ENCODE results near the gene SLCO2B1.

SLCO2B1 gene

GRCh38 chr11:75246671-75247350 lies 95.9 kb downstream of the SLCO2B1 start:
- DNase-seq (ENCODE audit: low read depth in 2 of 2), result no peak

GRCh38 chr11:75248924-75249256 lies 98.0 kb downstream of the SLCO2B1 start:
- no peak for DNase-seq (ENCODE audit: low read depth in 2 of 2)

DNA sequence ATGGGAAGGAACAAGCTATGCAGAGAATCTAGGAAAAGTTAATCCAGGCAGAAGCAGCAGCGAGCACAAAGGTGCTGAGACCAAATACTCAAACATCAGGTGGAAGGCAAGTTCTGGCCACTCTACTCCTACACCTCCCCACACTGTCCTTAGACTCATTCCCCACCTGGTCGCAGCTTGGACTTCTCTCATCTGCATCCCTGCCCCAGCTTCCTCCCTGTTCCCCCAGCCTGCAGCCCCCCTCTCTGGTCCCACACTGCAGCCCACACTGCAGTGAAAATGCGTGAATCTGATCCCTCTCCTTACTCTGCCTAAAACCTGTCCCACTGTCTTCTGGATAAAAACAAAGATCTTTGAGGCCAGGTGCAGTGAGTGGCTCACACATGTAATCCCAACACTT lies 98.8 kb downstream of the SLCO2B1 start:
- DNase-seq (ENCODE audit: low read depth in 2 of 2), result no peak

DNA sequence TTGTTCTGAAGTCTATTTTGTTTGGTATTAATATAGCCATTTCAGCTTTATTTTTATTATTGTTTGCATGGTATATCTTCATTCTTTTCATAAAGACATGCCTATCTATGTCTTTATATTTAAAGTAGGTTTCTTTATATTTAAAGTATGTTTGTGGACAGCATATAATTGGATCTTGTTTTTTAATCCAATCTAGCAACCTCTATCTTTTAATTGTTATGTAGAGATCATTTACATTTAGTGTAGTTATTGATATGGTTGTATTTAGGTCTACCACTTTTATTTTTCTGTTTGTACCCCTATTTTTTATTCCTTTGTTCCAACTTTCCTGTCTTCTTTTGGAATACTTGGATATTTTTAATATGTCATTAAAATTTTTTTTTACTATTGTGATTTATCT lies 103.4 kb downstream of the SLCO2B1 start:
- no peak for DNase-seq (ENCODE audit: low read depth in 2 of 2)
